G401 (cell line): ENCODE data around the gene C1RL. TPM values are rescaled to one million over a fixed set of nuclear protein-coding genes. Genes with fewer than 3 reads are reported as not detected.
"Not testable (repeated sequence)": the region's sequence is repeated elsewhere in the genome, so short reads cannot be mapped to it uniquely, and the experiment has no call there.

Experiments
- DNase-seq: peaks from one replicate; pipeline ENCODE4 v3.0.0-alpha.2; 2015; ENCODE audit warnings: low spot score
- in situ Hi-C: cut with HindIII; loops from 2 replicates; pipeline ENCODE4 v1.10.0; 2016; ENCODE audit warnings: low sequenced_read_pairs, mixed read lengths
- total RNA-seq: library from RNA; depleted of rRNA; stranded (reverse); fragments of >200 nt; shearing (Covaris generic); gene quantifications from 2 replicates; pipeline ENCODE4 v1.2.3, GENCODE V29; 2014

C1RL gene
- total RNA-seq, 1 experiment from 2014 or later: 5.4 TPM

DNA sequence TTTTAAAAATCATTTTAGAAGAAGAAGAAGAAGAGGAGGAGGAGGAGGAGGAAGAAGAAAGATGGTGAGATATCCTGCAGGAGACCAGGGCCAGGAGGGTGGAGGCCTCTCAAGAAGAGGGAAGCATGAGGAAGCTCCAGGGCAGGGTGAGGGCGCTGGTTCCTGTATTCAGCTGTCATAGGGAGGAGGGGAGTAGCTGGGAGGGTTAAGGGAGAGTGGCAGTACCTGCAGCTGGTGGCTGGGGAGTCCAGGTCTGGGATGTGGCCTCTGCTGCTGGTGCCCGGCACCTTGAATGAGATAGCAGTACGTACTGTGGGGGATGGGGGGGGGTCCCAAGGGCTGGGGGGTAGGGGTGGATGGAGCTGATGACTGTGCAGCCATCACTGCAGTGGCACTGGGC lies 9.9 kb upstream of the C1RL start:
- no peak for DNase-seq

DNA sequence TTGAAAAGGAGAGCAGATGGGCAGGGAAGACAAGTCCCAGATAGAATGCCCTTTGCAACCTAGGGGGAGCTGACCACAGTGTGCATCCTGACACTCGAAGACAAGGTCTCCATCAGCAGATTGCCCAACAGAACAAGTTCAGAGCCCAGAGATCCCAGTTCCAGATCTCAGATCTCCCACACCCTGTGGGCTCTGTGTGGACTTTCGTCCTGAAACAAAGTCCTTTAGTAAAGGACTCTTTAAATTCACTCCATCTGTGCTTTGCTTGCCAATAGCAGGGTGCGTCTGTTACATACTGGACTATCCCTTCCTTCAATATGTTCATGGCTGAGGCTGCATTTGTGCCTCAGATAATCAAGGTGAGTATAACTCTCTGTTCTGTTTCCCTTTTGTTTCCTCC lies 8.7 kb upstream of the C1RL start:
- DNase-seq: no peak
- in situ Hi-C loops: no loop called here

More for the DNA sequence above, 9.9 kb upstream of the C1RL start:
- in situ Hi-C loops: no loop called here

DNA sequence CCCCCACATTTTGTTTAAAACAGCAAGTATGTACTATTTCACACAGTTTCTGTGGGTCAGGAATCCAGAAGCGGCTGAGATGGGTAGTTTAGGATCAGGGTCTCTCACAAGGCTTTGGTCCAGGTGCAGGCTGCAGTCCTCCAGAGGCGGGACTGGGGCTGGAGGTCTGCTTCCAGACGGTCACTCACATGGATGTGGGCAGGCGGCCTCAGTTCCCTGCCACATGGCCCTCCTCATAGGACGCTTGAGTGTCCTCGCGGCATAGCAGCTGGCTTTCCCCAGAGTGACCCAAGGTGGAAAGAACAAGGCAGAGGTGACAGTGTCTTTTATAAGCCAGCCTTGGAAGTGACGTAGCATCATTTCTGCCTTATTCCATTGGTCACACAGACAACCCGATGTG lies 7.9 kb upstream of the C1RL start:
- in situ Hi-C loops: no loop called here
- no peak for DNase-seq

DNA sequence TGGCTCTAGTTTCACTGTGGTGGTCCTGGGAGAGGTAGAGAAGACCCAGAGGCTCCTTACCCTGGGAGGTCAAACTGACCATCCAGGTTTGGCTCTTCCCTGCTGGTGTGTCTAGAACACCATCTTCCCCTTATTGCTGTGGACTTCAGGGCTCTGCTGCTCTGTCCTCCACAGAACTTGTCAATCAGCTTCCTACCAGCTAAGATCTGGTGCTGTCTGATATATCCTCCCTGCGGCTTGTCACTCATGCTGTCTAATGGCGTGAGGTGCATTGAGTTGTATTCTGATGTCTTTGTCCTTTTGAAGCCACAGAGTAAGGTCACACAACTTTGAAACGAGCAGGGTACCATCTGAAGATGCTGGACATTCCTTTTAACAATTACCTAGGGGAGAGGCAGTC lies 7.2 kb upstream of the C1RL start:
- in situ Hi-C loops: no loop called here
- DNase-seq: no peak

DNA sequence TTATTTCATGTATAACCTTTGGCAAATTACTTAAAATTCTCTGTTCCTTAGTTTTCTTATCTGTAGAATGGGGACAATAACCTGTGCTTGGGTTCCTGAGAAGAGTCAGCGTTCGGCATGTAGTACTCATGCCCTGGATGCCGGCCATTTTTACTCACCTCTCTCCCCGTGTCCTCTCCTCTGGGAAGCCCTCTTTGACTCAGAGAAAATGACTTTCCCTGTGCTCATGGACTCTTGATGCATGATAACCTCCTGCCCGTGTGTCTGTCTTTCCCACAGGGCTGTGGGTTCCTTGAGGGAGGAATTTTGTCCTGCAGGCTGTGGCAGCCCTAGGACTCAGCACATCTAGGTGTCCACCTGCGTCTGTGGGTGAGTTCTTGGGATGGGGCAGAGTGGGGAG lies 5.8 kb upstream of the C1RL start:
- no peak for DNase-seq
- in situ Hi-C loops: no loop called here

DNA sequence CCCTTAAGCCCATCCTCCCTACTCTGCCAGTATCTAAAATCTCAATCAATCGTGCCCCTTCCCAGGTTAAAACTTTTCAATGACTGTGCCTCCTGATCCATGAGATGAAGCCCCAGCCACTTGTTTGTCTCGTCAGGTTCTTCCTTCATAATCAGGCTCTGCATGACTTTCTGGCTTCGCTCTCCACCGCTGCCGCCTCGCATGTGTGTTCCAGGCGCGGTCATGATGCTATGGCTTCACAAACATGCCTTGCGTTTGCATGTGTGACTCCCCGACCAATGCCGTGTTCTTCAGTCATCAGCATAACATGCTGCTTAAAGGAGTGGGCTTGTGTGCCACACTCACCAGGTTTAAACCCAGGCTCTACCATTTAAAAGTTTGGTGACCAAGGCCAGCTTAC lies 5.0 kb upstream of the C1RL start:
- in situ Hi-C loops: no loop called here
- no peak for DNase-seq

- DNase-seq: peak; percentile 64
- in situ Hi-C loops: no loop called here
Measured at GRCh38 chr12:7113389-7113871, 4.4 kb upstream of the C1RL start.

DNA sequence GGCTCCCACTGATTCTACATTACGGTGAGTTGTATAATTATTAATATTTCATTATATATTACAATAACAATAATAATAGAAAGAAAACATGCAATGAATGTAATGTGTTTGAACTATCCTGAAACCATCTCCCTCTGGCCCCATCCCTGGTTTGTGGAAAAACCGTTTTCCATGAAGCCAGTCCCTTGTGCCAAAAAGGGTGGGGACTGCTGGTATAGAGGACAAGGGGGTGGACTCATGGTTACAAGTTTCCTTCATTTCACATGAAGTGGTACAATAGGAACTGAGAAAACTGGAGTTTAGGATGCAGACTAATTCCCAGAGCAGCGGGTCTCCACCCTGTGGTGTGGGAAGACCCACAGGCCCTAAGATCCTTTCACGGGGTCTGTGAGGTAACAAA lies 3.0 kb upstream of the C1RL start:
- no peak for DNase-seq
- in situ Hi-C loops: no loop called here

DNA sequence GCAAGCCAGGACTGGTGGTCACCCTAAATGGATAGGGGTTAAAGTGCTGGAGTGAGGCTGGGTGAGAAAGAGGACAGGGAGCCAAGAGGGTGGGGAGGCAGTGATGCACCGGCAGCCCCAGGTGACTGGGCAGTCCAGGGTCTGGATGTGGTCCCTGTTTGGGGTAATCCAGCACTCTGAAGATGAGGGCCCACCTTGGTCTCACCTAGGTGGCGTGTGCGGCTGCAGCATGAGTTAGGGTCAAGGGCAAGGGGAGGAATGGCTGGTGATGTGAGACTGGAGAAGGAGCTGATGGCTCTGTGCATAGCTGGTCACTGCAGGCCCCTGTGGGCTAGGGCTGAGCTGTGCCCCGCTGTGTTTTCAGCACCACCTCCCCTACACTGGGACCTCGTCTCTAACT lies 1.6 kb upstream of the C1RL start:
- DNase-seq: no peak
- in situ Hi-C loops: no loop called here

DNA sequence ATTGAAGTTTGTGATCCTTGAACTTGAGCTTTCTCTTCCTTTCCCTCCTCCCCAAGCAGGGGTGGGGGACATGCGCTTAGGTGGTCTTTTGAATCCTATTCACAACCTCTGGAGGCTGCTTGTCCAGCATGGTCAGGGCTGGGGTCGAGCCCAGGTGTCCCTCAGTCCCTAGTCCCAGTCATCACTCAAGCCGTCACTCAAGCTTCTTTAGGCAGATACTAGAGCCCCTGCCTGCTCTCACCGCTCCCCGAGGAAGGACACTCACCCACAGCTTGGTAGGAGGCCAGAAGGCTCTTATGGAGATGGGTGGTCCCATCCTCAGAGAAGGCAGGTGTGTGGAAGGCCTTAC lies 532 bp upstream of the C1RL start:
- no peak for DNase-seq
- in situ Hi-C loops: loop anchor here (10.0 kb wide), 1 partner anchor 55 kb away; no protein-coding TSS in a partner anchor

DNA sequence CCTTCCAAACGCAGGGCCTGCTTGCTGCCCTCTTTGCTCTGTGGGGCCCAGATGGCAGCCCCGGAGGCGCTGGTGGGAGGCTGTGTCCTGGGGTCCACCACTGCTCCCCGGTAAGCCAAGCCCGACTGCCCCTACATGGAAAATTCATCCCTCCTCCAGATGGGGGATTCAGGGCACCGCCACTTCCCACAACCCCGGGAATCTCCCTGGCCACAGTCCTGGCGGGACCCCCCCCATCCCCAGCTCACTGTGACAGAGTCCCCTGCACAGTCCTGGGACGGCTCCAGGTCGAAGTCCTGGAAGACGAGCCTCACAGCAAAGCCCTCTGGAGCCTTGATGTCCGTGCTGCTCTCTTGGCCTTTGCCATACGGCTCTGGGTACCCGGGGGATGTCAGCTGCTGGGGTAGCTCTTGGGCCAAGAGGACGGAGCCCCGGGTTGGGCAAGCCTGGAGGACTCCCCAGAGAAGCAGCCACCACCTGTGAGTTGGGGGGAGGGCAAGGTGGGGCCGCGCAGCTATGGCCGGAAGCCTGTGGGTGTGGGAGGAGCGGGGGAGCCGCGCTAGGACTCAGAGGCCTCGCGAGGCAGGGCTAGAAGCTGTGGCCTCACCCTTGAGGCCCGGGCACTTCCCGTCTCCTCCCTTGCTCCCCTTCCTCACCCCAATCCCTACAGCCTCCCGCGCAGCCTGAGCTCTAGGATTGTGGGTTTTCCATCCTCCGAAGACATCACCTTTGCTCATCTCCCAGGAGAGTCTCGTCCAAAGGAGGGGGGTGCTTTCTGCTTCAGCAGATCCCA lies 815 bp downstream of the C1RL start:
- DNase-seq: peak; percentile 34
- in situ Hi-C loops: loop anchor here (10.0 kb wide), 1 partner anchor 57 kb away; no protein-coding TSS in a partner anchor

- peak; percentile 12 for DNase-seq
- in situ Hi-C loops: loop anchor here (10.0 kb wide), 1 partner anchor 57 kb away; no protein-coding TSS in a partner anchor
Measured at GRCh38 chr12:7107636-7108002, 1.4 kb downstream of the C1RL start.

- in situ Hi-C loops: loop anchor here (10.0 kb wide), 1 partner anchor 58 kb away; no protein-coding TSS in a partner anchor
- not testable (repeated sequence) for DNase-seq
Measured at GRCh38 chr12:7107181-7107580, 1.8 kb downstream of the C1RL start.

DNA sequence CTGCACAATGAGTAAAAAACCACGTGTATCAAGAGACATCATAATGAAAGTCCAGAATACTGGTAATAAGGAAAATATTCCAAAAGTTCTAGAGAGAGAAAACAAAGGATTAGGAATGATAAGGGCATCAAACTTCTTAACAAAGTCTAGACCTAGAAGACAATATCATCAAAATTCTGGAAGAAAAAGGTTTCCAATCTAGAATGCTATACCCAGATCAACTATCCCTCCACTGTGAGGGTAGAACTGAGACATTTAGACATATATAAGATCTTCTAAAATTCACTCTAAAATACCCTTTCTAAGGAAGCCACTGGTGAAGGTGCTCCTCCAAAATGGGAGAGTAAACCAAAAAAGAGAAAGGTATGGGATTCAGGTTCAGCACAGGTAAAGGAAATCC lies 2.9 kb downstream of the C1RL start:
- in situ Hi-C loops: loop anchor here (10.0 kb wide), 1 partner anchor 59 kb away; no protein-coding TSS in a partner anchor
- no peak for DNase-seq

- DNase-seq: no peak
- in situ Hi-C loops: loop anchor here (10.0 kb wide), 1 partner anchor 61 kb away; no protein-coding TSS in a partner anchor
Measured at GRCh38 chr12:7103837-7104584, 5.0 kb downstream of the C1RL start.

- in situ Hi-C loops: loop anchor here (10.0 kb wide), 1 partner anchor 62 kb away; no protein-coding TSS in a partner anchor
- DNase-seq: no peak
Measured at GRCh38 chr12:7102582-7102981, 6.4 kb downstream of the C1RL start.

DNA sequence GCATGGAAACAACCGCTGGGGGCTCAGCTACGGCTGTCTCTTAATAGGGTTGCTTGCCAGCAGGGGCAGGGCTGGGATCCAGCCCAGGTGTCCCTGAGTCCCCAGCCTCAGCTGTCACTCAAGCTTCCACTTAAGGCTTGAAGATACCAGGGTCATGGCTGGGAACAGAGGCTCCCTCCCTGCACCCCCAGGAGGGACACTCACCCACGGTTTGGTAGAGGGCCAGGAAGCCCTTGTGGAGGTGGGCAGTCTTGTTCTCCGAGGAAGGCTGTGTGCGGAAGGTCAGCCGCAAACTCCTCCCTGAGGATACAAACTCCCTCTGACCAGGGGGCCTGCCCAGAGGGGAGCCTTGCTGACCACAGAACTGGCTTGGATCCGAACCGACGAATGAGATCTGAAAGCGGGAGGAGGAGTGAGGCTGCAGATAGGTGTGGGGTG lies 7.3 kb downstream of the C1RL start:
- no peak for DNase-seq
- in situ Hi-C loops: loop anchor here (10.0 kb wide), 1 partner anchor 63 kb away; no protein-coding TSS in a partner anchor

DNA sequence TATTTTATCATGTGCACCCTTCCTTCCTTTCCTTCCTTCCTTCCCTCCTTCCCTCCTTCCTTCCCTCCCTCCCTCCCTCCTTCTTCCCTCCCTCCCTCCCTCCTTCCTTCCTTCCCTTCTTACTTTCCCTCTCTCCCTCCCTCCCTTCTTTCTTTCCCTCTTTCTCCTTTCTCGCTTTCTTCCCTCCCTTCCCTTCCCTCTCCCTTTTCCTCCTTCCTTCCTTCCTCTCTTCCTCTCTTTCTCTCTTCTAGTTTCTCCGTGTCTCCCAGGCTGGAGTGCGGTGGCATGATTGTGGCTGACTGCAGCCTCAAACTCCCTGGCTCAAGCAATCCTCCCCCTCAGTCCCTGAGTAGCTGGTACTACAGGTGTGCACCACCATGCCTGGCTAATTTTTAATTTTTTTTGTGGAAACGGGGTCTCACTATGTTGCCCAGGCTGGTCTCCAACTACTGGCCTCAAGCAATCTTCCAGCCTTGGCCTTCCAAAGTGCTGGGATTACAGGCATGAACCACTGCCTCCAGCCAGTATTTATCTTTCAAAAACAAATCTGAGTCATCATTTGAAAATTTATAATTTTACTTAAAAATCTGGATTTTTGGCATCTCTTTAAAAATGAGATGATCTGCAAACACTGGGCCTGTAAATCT lies 7.8 kb downstream of the C1RL start:
- DNase-seq: no peak
- in situ Hi-C loops: loop anchor here (10.0 kb wide), 1 partner anchor 64 kb away; no protein-coding TSS in a partner anchor

- in situ Hi-C loops: loop anchor here (10.0 kb wide), 1 partner anchor 65 kb away; no protein-coding TSS in a partner anchor
- no peak for DNase-seq
Measured at GRCh38 chr12:7100239-7100638, 8.8 kb downstream of the C1RL start.
